Measurements from ENCODE around the gene LDB3. TPM values are rescaled to one million over a fixed set of nuclear protein-coding genes. Genes with fewer than 3 reads are reported as not detected.

Gene LDB3
- total RNA-seq, 1 donor from 2014 or later: 0.46 TPM

DNA sequence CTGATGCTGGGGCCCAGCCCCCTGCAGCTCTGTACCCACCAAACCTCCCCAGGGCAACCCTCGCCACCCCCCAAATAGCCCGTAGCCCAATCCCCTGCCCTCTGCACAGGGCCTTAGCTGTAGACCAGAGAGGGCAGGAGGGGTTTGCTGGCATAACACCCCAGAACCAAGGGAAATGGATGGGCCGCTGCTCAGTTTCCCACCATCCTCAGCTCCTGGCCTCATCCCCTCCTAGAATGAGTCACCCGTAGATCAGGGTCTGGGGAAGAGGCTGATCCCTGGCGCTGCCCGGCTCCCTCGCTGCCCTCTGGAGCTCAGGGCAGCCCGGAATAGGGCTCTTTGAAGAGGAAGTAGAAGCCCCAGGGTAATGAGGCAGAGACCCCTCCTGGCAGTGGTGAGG is 31.2 kb downstream of the LDB3 start:
- Mint-ChIP-seq H3K36me3 (ENCODE audit: unreplicated experiment) (no peaks in the 10 kb centered on the region), H3K9me3 (ENCODE audit: unreplicated experiment) (no peaks in the 10 kb centered on the region), H3K27me3 (ENCODE audit: unreplicated experiment) (peaks cover 4% of the 10 kb centered on the region), H3K27ac (ENCODE audit: unreplicated experiment) (no peak overlapping the region), H3K4me1 (ENCODE audit: unreplicated experiment) (peaks cover 2% of the 10 kb centered on the region), H3K4me3 (ENCODE audit: unreplicated experiment) (no peak overlapping the region)
- TF ChIP-seq, protein P1, sequence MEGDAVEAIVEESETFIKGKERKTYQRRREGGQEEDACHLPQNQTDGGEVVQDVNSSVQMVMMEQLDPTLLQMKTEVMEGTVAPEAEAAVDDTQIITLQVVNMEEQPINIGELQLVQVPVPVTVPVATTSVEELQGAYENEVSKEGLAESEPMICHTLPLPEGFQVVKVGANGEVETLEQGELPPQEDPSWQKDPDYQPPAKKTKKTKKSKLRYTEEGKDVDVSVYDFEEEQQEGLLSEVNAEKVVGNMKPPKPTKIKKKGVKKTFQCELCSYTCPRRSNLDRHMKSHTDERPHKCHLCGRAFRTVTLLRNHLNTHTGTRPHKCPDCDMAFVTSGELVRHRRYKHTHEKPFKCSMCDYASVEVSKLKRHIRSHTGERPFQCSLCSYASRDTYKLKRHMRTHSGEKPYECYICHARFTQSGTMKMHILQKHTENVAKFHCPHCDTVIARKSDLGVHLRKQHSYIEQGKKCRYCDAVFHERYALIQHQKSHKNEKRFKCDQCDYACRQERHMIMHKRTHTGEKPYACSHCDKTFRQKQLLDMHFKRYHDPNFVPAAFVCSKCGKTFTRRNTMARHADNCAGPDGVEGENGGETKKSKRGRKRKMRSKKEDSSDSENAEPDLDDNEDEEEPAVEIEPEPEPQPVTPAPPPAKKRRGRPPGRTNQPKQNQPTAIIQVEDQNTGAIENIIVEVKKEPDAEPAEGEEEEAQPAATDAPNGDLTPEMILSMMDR (IDR thresholded peaks at IDR 0.05): no peak
- no peak for DNase-seq (ENCODE audit: extremely low spot score, unreplicated experiment)

DNA sequence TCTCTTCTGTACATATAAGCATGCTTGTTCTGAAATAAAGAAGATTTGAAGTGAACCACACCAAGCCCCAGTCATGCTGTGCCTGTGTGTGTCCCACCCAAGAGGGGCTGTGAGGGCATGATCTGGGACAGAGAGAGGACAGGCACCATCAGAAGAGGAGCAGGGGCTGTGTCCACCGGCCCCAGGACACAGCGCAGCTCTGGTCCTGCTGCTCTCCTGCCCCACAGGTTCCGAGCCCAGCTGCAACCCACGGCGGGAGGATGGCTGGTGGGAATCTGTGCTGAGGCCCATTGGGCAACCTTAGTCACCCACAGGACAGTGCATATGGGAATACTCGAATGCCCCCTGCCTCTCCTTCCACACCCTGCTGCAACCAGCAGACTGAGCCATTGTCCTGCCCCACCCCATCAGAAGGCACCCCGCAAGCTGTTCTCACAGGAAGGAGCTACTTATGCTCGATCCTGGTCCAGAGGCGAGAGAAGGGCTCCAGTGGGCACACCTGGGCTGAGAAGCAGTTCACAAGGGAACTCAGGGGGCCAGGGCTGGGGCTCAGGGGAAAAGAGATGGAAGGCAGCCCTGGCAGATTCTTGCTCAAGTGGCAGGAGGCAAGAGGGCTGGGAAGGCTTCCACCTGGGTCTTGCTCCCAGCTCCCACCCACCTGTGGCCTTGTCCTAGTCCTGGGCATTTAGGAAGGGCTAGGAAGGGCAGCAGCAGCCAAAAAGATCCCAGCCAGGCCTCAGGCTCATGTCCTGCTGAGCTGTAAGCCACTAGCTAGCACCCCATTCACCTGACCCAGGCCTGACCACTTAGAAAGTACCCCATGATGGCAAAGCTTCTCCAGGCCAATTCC is 31.9 kb downstream of the LDB3 start:
- no peak overlapping the region for H3K27ac Mint-ChIP-seq (ENCODE audit: unreplicated experiment)
- H3K4me1 Mint-ChIP-seq (ENCODE audit: unreplicated experiment): no peaks in the 10 kb centered on the region
- H3K4me3 Mint-ChIP-seq (ENCODE audit: unreplicated experiment): no peak overlapping the region
- H3K9me3 Mint-ChIP-seq (ENCODE audit: unreplicated experiment): no peaks in the 10 kb centered on the region
- DNase-seq (ENCODE audit: extremely low spot score, unreplicated experiment): no peak
- TF ChIP-seq, protein P1 (IDR thresholded peaks at IDR 0.05): no peak
- H3K27me3 Mint-ChIP-seq (ENCODE audit: unreplicated experiment): peaks cover 4% of the 10 kb centered on the region
- no peaks in the 10 kb centered on the region for H3K36me3 Mint-ChIP-seq (ENCODE audit: unreplicated experiment)

DNA sequence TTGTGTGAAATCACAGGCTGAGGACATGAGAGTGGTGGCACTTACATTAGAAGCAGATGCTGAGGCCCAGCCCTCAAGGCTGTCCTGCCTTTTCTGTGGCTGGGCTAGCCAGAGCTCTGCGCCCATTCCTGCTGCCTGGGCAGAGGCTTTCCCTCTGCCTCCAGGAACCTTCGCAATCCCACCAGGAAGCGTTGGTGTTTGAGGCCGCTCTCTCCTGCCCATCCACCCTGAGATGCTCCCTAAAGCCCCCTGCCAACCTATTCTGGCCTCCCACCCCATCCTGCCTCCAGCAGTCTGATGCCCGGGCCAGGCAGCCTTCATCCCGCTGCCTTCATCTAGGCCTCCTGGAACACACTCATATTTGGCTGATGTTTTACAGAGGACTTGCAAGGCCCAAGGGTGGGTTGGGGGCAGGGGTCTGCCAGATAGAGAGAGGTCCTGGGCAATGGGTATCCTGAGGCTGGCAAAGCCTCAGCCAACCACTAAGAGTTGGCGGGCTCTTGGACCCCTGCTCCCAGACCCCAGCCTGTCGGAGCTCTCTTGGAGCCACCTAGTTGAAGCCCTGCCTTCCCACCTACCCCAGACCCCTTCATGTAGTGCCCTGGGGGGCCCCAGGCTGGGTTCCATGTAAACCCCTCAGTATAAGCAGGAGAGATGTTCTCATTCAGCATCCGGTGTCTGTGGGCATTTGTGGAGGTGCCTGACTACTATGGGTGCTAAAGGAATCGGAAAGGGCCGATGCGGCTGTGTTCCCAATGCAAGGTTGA is 32.7 kb downstream of the LDB3 start:
- DNase-seq (ENCODE audit: extremely low spot score, unreplicated experiment): no peak
- Mint-ChIP-seq H3K9me3 (ENCODE audit: unreplicated experiment) (no peaks in the 10 kb centered on the region), H3K4me3 (ENCODE audit: unreplicated experiment) (no peak overlapping the region), H3K27ac (ENCODE audit: unreplicated experiment) (no peak overlapping the region), H3K36me3 (ENCODE audit: unreplicated experiment) (no peaks in the 10 kb centered on the region), H3K27me3 (ENCODE audit: unreplicated experiment) (peaks cover 4% of the 10 kb centered on the region), H3K4me1 (ENCODE audit: unreplicated experiment) (no peaks in the 10 kb centered on the region)
- TF ChIP-seq, protein P1 (IDR thresholded peaks at IDR 0.05): no peak

DNA sequence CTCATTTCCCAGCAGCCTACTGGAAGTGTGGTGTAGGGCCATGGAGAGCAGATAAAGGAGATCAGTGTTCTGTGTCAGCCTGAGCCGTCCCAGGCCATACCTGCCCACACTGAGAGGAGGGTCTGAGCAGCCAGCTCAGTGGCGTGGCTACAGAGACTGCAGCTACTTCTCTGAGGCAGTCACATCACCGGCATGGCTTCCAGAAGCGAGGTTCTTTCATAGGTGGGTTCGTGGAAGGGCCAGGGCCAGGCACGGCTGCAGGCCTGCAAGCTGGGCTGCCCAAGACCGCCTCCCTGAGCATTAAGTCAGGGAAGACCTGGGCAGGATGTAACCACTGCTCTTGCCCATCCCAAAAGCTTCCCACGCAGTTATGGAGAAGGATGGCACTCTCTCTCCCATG is 34.9 kb downstream of the LDB3 start:
- Mint-ChIP-seq H3K9me3 (ENCODE audit: unreplicated experiment) (no peaks in the 10 kb centered on the region), H3K27ac (ENCODE audit: unreplicated experiment) (no peak overlapping the region), H3K36me3 (ENCODE audit: unreplicated experiment) (no peaks in the 10 kb centered on the region), H3K4me1 (ENCODE audit: unreplicated experiment) (no peaks in the 10 kb centered on the region), H3K4me3 (ENCODE audit: unreplicated experiment) (no peak overlapping the region), H3K27me3 (ENCODE audit: unreplicated experiment) (no peaks in the 10 kb centered on the region)
- TF ChIP-seq, protein P1 (IDR thresholded peaks at IDR 0.05): no peak
- DNase-seq (ENCODE audit: extremely low spot score, unreplicated experiment): no peak

DNA sequence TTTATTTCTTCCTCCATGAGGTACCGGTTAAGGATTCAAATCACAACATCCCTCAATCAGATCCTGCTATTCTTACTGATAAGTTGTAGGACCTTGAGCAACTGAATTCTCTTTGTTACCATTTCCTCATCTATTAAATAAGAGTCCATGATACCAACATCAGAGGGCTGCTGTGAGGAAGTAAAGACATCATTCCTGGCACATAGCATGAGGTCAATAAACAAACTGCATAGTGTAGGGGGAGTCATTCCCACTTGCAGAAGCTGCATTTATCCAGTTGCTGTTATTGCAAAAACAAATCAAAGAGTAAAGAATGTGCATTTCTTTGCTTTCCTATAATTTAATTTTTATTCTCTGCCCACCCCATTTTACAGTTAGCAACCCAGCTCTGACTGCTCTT is 36.8 kb downstream of the LDB3 start:
- no peaks in the 10 kb centered on the region for H3K9me3 Mint-ChIP-seq (ENCODE audit: unreplicated experiment)
- peaks cover 4% of the 10 kb centered on the region for H3K4me1 Mint-ChIP-seq (ENCODE audit: unreplicated experiment)
- no peak overlapping the region for H3K4me3 Mint-ChIP-seq (ENCODE audit: unreplicated experiment)
- no peaks in the 10 kb centered on the region for H3K36me3 Mint-ChIP-seq (ENCODE audit: unreplicated experiment)
- TF ChIP-seq, protein P1 (IDR thresholded peaks at IDR 0.05): no peak
- H3K27ac Mint-ChIP-seq (ENCODE audit: unreplicated experiment): no peak overlapping the region
- no peaks in the 10 kb centered on the region for H3K27me3 Mint-ChIP-seq (ENCODE audit: unreplicated experiment)
- no peak for DNase-seq (ENCODE audit: extremely low spot score, unreplicated experiment)

Measured in osteocyte (in vitro differentiated cells).